LNCaP clone FGC (cell line): ENCODE results near the gene KIF26A.
A peak's percentile ranks its signal among the peaks of the same experiment; 100 is the strongest.

ENCODE experiments used
- DNase-seq: peaks from one replicate; pipeline ENCODE4 v3.0.0-alpha.2; 2011; ENCODE audit warnings: low read depth
- H3K4me3 ChIP-seq: 2 replicates; pipeline ENCODE4 v1.5.1; 2011; ENCODE audit warnings: mild to moderate bottlenecking, low read depth, low read length, control low read depth
- CTCF ChIP-seq: IDR thresholded peaks from 2 replicates; pipeline ENCODE4 v1.5.1; 2012; ENCODE audit warnings: mild to moderate bottlenecking; ENCODE audit not compliant: control insufficient read depth, insufficient read depth; ENCODE audit errors: extremely low read depth

KIF26A gene

GRCh38 chr14:104137297-104138097, 890 bp upstream of the KIF26A start:
- DNase-seq: no peak
- peak; percentile 96 for TF ChIP-seq CTCF
- H3K4me3 ChIP-seq: peak overlapping the region; percentile 41

- H3K4me3 ChIP-seq: no peak overlapping the region
- no peak for TF ChIP-seq CTCF
- no peak for DNase-seq
Measured at GRCh38 chr14:104138718-104139459, 502 bp downstream of the KIF26A start.

- DNase-seq: no peak
- no peak overlapping the region for H3K4me3 ChIP-seq
- TF ChIP-seq CTCF: no peak
Measured at GRCh38 chr14:104139460-104140212, 1.2 kb downstream of the KIF26A start.

GRCh38 chr14:104140213-104140462, 1.8 kb downstream of the KIF26A start:
- DNase-seq: no peak
- no peak overlapping the region for H3K4me3 ChIP-seq
- no peak for TF ChIP-seq CTCF

GRCh38 chr14:104140463-104141331, 2.3 kb downstream of the KIF26A start:
- H3K4me3 ChIP-seq: no peak overlapping the region
- DNase-seq: no peak
- TF ChIP-seq CTCF: no peak

GRCh38 chr14:104141621-104142091, 3.3 kb downstream of the KIF26A start:
- no peak for DNase-seq
- H3K4me3 ChIP-seq: no peak overlapping the region

More at GRCh38 chr14:104141621-104142091, 3.3 kb downstream of the KIF26A start:
- TF ChIP-seq CTCF: no peak
